HG02610 (cell line): ENCODE data around the gene SPOCK1.

Experiments
- ATAC-seq: cut with Tn5 transposase; IDR thresholded peaks from one replicate; pipeline ENCODE4 v1.9.1; 2021; ENCODE audit warnings: mild to moderate bottlenecking, moderate library complexity; ENCODE audit not compliant: unreplicated experiment

Gene SPOCK1

GRCh38 chr5:137304226-137304874 is 194.8 kb downstream of the SPOCK1 start:
- no peak for ATAC-seq

GRCh38 chr5:137303509-137303908 is 195.6 kb downstream of the SPOCK1 start:
- no peak for ATAC-seq

GRCh38 chr5:137300411-137301240 is 198.5 kb downstream of the SPOCK1 start:
- ATAC-seq: no peak

GRCh38 chr5:137296213-137296781 is 202.8 kb downstream of the SPOCK1 start:
- ATAC-seq: no peak

- ATAC-seq: no peak
Observed at GRCh38 chr5:137294604-137295003, 204.5 kb downstream of the SPOCK1 start.

GRCh38 chr5:137292461-137293027 is 206.6 kb downstream of the SPOCK1 start:
- no peak for ATAC-seq

- no peak for ATAC-seq
Observed at GRCh38 chr5:137291436-137291835, 207.7 kb downstream of the SPOCK1 start.

GRCh38 chr5:137291031-137291430 is 208.1 kb downstream of the SPOCK1 start:
- ATAC-seq: no peak

- no peak for ATAC-seq
Observed at GRCh38 chr5:137290373-137290772, 208.8 kb downstream of the SPOCK1 start.

GRCh38 chr5:137289856-137290255 is 209.3 kb downstream of the SPOCK1 start:
- no peak for ATAC-seq

- no peak for ATAC-seq
Observed at GRCh38 chr5:137287569-137287968, 211.6 kb downstream of the SPOCK1 start.

GRCh38 chr5:137286025-137286610 is 213.0 kb downstream of the SPOCK1 start:
- no peak for ATAC-seq

- ATAC-seq: no peak
Observed at GRCh38 chr5:137283801-137284200, 215.3 kb downstream of the SPOCK1 start.

- no peak for ATAC-seq
Observed at GRCh38 chr5:137282216-137282615, 216.9 kb downstream of the SPOCK1 start.

- ATAC-seq: no peak
Observed at GRCh38 chr5:137281201-137281600, 217.9 kb downstream of the SPOCK1 start.

GRCh38 chr5:137280656-137281055 is 218.5 kb downstream of the SPOCK1 start:
- no peak for ATAC-seq

GRCh38 chr5:137279521-137280231 is 219.4 kb downstream of the SPOCK1 start:
- no peak for ATAC-seq

- ATAC-seq: no peak
Observed at GRCh38 chr5:137278476-137278875, 220.7 kb downstream of the SPOCK1 start.

GRCh38 chr5:137275083-137275482 is 224.0 kb downstream of the SPOCK1 start:
- ATAC-seq: no peak

GRCh38 chr5:137273511-137273910 is 225.6 kb downstream of the SPOCK1 start:
- no peak for ATAC-seq

GRCh38 chr5:137272831-137273230 is 226.3 kb downstream of the SPOCK1 start:
- ATAC-seq: no peak
